ENCODE data around the gene POLR1E.

DNA sequence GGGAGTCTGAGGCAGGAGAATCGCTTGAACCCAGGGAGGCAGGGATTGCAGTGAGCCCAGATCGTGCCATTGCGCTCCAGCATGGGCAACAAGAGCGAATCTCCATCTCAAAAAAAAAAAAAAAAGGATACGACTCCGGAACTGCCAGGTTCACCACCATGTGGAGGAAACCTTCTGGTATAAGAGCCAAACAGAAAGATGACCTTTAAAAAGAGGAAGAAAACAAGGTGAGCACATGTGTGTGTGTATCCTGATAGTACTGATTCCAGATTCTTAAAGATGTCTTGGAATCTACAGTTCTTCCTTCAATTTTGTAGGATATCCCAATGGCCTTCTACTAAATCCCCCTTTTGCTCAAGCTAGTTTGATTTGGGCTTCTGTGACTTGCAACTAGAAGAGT lies 56.7 kb downstream of the POLR1E start:
- TF ChIP-seq, protein P1, sequence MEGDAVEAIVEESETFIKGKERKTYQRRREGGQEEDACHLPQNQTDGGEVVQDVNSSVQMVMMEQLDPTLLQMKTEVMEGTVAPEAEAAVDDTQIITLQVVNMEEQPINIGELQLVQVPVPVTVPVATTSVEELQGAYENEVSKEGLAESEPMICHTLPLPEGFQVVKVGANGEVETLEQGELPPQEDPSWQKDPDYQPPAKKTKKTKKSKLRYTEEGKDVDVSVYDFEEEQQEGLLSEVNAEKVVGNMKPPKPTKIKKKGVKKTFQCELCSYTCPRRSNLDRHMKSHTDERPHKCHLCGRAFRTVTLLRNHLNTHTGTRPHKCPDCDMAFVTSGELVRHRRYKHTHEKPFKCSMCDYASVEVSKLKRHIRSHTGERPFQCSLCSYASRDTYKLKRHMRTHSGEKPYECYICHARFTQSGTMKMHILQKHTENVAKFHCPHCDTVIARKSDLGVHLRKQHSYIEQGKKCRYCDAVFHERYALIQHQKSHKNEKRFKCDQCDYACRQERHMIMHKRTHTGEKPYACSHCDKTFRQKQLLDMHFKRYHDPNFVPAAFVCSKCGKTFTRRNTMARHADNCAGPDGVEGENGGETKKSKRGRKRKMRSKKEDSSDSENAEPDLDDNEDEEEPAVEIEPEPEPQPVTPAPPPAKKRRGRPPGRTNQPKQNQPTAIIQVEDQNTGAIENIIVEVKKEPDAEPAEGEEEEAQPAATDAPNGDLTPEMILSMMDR (conservative IDR thresholded peaks at IDR 0.05), result no peak
- no peak for TF ChIP-seq ZFX (IDR thresholded peaks at IDR 0.05)

Data from C4-2B (cell line).